Measurements from ENCODE around the gene LZTS2.

- no peak for TF ChIP-seq POLR2A (IDR thresholded peaks at IDR 0.05; ENCODE audit: low read depth, low read length)
- no peak for TF ChIP-seq CTCF (conservative IDR thresholded peaks at IDR 0.05; ENCODE audit: low read depth, low read length)
- TF ChIP-seq USF2 (IDR thresholded peaks at IDR 0.05; ENCODE audit: low read depth, low read length), result no peak
- TF ChIP-seq ELK1 (IDR thresholded peaks at IDR 0.05; ENCODE audit: borderline replicate concordance, low read depth, low read length), result no peak
- TF ChIP-seq NFE2L2 (IDR thresholded peaks at IDR 0.05; ENCODE audit: low read depth, low read length), result no peak
- TF ChIP-seq MAZ (IDR thresholded peaks at IDR 0.05; ENCODE audit: borderline replicate concordance, low read depth, low read length), result no peak
- no peak for TF ChIP-seq FOS (IDR thresholded peaks at IDR 0.05; ENCODE audit: low read depth, low read length)
- TF ChIP-seq RAD21 (IDR thresholded peaks at IDR 0.05; ENCODE audit: low read length), result no peak
- no peak for TF ChIP-seq CEBPB (IDR thresholded peaks at IDR 0.05; ENCODE audit: low read depth, low read length)
- no peak for TF ChIP-seq RFX5 (IDR thresholded peaks at IDR 0.05; ENCODE audit: low read depth, low read length)
- no peak for TF ChIP-seq RCOR1 (IDR thresholded peaks at IDR 0.05; ENCODE audit: insufficient replicate concordance, low read length)
- TF ChIP-seq MXI1 (IDR thresholded peaks at IDR 0.05; ENCODE audit: borderline replicate concordance, low read depth, low read length), result no peak
- TF ChIP-seq BHLHE40 (IDR thresholded peaks at IDR 0.05; ENCODE audit: low read depth, low read length), result no peak
- no peak for TF ChIP-seq SMC3 (IDR thresholded peaks at IDR 0.05; ENCODE audit: low read depth, low read length)
Measured at GRCh38 chr10:101003639-101004206, 4.1 kb downstream of the LZTS2 start.

Data from IMR-90 (cell line).